ENCODE data around the gene TRIM27. TPM values are rescaled to one million over a fixed set of nuclear protein-coding genes. Genes with fewer than 3 reads are reported as not detected.
"Not testable (repeated sequence)": the region's sequence is repeated elsewhere in the genome, so short reads cannot be mapped to it uniquely, and the experiment has no call there.

Gene TRIM27
- total and polyA plus RNA-seq, 7 donors = 19.2 to 40.0 (median 34.7) TPM

DNA sequence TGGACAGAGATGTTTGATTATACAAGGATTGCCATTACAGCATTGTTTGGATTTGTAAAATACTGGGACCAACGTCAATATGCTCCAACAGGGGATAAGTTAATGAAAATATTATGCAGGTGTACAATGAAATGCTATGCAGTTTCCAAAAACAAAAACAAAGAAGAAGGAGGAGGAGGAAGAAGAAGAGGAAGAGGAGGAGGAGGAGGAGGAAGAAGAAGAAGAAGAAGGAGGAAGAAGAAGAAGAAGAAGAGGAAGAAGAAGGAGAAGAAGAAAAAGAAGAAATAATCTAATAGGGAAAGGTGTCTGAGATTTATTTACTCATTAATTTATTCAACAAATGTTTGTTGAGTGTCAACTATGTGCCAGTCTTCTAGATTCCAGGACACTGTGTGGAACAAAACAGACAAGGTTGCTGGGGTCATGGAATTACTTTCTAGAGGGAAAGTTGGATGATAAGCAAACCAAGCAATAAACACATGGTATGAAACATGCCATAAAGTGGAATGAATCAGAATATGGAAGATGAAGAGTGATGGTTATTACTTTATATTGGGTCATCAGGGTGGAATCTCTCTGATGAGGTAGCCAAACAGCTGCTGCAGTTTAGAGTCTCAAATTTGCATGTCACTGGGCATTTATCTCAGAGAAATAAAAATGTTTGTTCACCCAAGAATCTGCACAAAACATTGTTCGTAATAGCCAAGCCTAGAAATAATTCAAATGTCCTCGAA lies 6.3 kb upstream of the TRIM27 start:
- peaks cover 0 to 7% (median 0%) of the 10 kb centered on the region in 3 donors for H3K27me3 ChIP-seq
- H3K36me3 ChIP-seq = no peaks in the 10 kb centered on the region
- no peaks in the 10 kb centered on the region for H3K9me3 ChIP-seq
- no peaks in the 10 kb centered on the region for H3K4me1 ChIP-seq
- WGBS, 2 donors = 19 to 65% methylated on average over 3 of the region's 3 CpGs
- intact Hi-C loops (cut with DNase I) = no loop called here
- no peak overlapping the region for H3K27ac ChIP-seq
- no peak overlapping the region for H3K4me3 ChIP-seq
- no peak for DNase-seq
- TF ChIP-seq, protein P1, sequence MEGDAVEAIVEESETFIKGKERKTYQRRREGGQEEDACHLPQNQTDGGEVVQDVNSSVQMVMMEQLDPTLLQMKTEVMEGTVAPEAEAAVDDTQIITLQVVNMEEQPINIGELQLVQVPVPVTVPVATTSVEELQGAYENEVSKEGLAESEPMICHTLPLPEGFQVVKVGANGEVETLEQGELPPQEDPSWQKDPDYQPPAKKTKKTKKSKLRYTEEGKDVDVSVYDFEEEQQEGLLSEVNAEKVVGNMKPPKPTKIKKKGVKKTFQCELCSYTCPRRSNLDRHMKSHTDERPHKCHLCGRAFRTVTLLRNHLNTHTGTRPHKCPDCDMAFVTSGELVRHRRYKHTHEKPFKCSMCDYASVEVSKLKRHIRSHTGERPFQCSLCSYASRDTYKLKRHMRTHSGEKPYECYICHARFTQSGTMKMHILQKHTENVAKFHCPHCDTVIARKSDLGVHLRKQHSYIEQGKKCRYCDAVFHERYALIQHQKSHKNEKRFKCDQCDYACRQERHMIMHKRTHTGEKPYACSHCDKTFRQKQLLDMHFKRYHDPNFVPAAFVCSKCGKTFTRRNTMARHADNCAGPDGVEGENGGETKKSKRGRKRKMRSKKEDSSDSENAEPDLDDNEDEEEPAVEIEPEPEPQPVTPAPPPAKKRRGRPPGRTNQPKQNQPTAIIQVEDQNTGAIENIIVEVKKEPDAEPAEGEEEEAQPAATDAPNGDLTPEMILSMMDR (IDR thresholded peaks at IDR 0.05) = no peak
- no peak for TF ChIP-seq EP300 (IDR thresholded peaks at IDR 0.05)
- TF ChIP-seq POLR2A (IDR thresholded peaks at IDR 0.05) = no peak
- no peak for TF ChIP-seq POLR2AphosphoS5 (IDR thresholded peaks at IDR 0.05)

DNA sequence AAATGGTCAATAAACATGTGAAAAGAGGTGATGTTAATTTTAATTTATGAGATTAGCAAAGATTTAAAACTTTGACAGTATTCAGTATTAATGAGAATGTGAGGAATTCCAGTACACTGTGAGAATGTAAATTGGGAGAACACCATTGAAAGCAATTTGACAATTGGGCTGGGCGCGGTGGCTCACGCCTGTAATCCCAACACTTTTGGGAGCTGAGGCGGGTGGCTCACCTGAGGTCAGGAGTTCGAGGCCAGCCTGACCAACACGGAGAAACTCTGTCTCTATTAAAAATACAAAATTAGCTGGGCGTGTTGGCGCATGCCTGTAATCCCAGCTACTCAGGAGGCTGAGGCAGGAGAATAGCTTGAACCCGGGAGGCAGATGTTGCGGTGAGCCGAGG lies 5.6 kb upstream of the TRIM27 start:
- H3K4me3 ChIP-seq; H3K9me3 ChIP-seq; H3K27ac ChIP-seq; intact Hi-C loops (cut with DNase I); H3K27me3 ChIP-seq; DNase-seq; H3K4me1 ChIP-seq; H3K36me3 ChIP-seq: not testable (repeated sequence)
- WGBS, 2 donors = 89 to 91% methylated on average over 11 of the region's 11 CpGs

DNA sequence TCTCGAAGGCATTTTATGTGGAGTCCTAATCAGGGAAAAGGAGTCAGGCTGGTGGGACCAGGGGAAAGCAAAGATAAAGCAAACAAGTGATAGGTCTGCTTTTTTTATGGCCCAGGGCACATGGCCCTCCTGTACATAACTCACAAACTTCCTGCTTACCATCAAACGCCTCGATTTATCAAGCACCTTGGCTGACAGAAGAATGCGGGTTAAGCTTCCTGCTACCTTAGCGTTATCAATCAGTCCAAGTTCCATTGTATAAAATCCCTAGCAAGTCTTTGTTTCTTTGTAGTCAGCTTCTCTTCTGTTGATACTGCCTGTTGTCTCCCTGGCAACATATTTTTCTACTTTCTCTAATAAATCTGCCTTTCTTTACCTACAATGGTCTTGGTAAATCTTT lies 4.1 kb upstream of the TRIM27 start:
- intact Hi-C loops (cut with DNase I) = no loop called here
- H3K4me1 ChIP-seq = peaks cover 0 to 7% (median 3%) of the 10 kb centered on the region in 4 donors
- WGBS, 2 donors = 62% methylated on average over 5 of the region's 5 CpGs

DNA sequence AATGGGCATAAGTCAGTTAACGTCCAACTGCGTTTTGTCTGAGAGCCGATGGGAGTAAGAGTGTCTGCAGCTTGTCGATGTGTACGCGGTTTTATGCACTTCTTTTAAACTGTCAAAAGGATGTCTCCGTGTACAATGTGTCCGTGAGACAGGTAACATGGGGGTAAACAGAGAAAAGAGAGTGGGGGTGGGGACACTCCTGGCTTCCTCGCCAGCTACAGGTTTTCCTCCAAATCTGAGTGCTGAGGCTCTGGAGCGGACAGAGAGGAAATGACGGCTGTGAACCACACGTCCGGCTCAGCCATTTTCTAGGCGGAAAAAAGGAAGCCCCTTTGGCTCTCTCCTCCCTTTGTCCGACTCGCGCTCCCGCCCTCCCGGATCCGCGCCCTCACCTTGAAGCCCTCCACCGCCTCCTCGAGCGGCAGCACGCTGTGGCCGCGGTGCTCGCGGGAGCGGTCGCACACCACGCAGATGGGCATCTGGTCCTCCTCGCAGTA lies 916 bp downstream of the TRIM27 start:
- intact Hi-C loops (cut with DNase I) = loop anchor here (1.0 to 5.0 kb wide), 2 partner anchors 26 to 94 kb away; no protein-coding TSS in a partner anchor
- no peaks in the 10 kb centered on the region for H3K9me3 ChIP-seq
- TF ChIP-seq, protein P1 (IDR thresholded peaks at IDR 0.05) = no peak
- peak in 1 of 4 donors; percentile 3 for TF ChIP-seq POLR2AphosphoS5 (IDR thresholded peaks at IDR 0.05)
- peak overlapping the region; percentile 92 to 97 (median 94) for H3K27ac ChIP-seq
- 0% methylated on average over 33 of the region's 33 CpGs for WGBS, 2 donors
- H3K27me3 ChIP-seq = no peaks in the 10 kb centered on the region
- DNase-seq = no peak
- peaks cover 0 to 37% (median 19%) of the 10 kb centered on the region in 4 donors for H3K4me1 ChIP-seq
- H3K4me3 ChIP-seq = peak overlapping the region; percentile 67 to 83 (median 80)
- H3K36me3 ChIP-seq = peaks cover 16 to 42% (median 27%) of the 10 kb centered on the region in 4 donors

More for the DNA sequence above, 4.1 kb upstream of the TRIM27 start:
- Histone ChIP-seq H3K9me3 (no peaks in the 10 kb centered on the region), H3K27me3 (peaks cover 0 to 7% (median 0%) of the 10 kb centered on the region in 3 donors), H3K36me3 (no peaks in the 10 kb centered on the region), H3K27ac (no peak overlapping the region), H3K4me3 (no peak overlapping the region)
- TF ChIP-seq POLR2A (IDR thresholded peaks at IDR 0.05) = no peak
- no peak for TF ChIP-seq EP300 (IDR thresholded peaks at IDR 0.05)
- TF ChIP-seq, protein P1 (IDR thresholded peaks at IDR 0.05) = no peak
- TF ChIP-seq POLR2AphosphoS5 (IDR thresholded peaks at IDR 0.05) = no peak
- DNase-seq = no peak

DNA sequence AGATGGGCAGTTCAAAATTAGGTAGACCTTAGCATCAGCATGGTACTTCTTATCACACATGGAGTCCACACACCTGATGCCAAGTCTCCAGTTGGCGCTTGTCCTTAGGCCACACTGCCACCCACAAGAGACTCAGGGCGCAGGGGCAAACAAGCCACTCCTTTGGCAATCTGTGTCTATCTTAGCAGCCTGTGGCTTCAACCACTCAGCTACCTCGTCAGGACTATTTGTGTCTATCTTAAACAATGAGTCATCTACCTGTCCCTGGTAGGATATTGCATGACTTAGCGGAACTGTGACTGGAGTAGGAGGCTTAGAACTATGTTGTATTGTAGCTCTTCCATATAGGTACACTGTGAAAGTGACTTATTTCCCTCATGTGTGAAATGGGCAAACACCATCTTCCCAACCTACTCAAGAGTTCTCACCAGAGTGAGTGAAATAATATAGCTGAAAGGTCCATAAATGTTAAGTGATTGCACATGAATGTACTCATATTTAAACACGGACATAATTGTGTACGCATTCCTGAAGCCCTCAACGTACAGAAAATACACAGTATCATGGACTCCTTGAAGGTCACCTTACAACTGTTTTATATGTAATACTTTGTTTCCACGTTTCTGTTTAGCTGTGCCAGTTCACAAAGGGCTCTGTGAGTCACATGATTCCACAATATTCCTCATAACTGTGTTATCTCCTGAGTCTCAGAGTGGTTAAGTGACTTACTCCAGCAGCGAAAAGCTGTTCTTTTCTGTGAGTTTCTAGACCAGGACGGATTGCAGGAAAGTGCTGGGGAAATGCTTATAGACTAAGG lies 1.6 kb downstream of the TRIM27 start:
- no peak for DNase-seq
- H3K36me3 ChIP-seq = peaks cover 16 to 48% (median 30%) of the 10 kb centered on the region in 4 donors
- WGBS, 2 donors = 12 to 36% methylated on average over 10 of the region's 10 CpGs
- peak overlapping the region; percentile 67 to 83 (median 80) for H3K4me3 ChIP-seq
- no peaks in the 10 kb centered on the region for H3K9me3 ChIP-seq
- peaks cover 0 to 37% (median 19%) of the 10 kb centered on the region in 4 donors for H3K4me1 ChIP-seq
- peak overlapping the region; percentile 92 to 97 (median 94) for H3K27ac ChIP-seq
- TF ChIP-seq, protein P1 (IDR thresholded peaks at IDR 0.05) = no peak
- no peak for TF ChIP-seq POLR2AphosphoS5 (IDR thresholded peaks at IDR 0.05)
- TF ChIP-seq POLR2A (IDR thresholded peaks at IDR 0.05) = no peak
- TF ChIP-seq EP300 (IDR thresholded peaks at IDR 0.05) = no peak
- intact Hi-C loops (cut with DNase I) = loop anchor here (5.0 kb wide), 1 partner anchor 95 kb away; no protein-coding TSS in a partner anchor
- no peaks in the 10 kb centered on the region for H3K27me3 ChIP-seq
